ENCODE data around the gene TTBK2.

TTBK2 gene

DNA sequence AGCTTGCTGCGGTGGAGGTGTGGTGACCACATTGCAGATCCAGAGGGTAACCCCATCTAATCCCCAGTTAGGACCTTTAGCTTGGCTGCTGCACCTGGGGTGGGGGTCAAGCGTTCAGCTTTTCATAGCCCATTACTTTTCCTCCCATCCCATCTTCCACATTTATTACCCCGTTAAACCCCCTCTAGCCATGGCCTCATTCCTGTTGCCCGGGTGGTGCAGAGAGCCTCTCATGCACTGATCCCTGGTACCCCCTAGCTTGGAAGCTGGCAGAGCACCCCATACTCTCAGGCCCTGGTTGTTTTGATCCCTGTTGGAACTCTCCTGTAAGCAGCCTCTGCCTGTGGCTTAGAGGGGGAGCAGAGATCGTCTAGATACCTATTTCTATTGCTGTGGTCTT lies 204.5 kb downstream of the TTBK2 start:
- TF ChIP-seq TAF1 (IDR thresholded peaks at IDR 0.05; ENCODE audit: low read depth, low read length): no peak
- no peak for DNase-seq (ENCODE audit: insufficient read length, low spot score)
- FAIRE-seq: no peak

DNA sequence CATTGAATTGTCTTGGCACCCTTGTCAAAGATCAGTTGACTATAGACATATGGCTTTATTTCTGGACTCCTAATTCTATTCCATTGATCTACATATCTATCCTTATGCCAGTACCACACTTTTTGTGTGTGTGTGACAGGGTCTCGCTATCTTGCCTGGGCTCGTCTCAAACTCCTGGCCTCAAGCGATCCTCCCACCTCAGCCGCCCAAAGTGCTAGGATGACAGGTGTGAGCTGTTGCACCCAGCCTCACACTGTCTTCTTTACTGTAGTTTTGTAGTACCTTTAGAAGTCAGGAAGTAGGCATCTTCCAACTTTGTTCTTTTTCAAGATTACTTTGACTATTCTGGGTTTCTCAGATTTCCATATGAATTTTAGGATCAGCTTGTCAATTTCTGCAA lies 208.0 kb downstream of the TTBK2 start:
- peak; percentile 16 for FAIRE-seq
- no peak for TF ChIP-seq TAF1 (IDR thresholded peaks at IDR 0.05; ENCODE audit: low read depth, low read length)
- TF ChIP-seq PAX5 (IDR thresholded peaks at IDR 0.05; ENCODE audit: insufficient read depth, low read length, severe bottlenecking): no peak
- TF ChIP-seq SPI1 (IDR thresholded peaks at IDR 0.05; ENCODE audit: low read depth, low read length): no peak
- TF ChIP-seq POLR2AphosphoS5 (IDR thresholded peaks at IDR 0.05; ENCODE audit: low read depth, low read length): no peak
- TF ChIP-seq POU2F2 (IDR thresholded peaks at IDR 0.05; ENCODE audit: low read depth, low read length): no peak
- TF ChIP-seq POLR2A (IDR thresholded peaks at IDR 0.05; ENCODE audit: low read depth, low read length): no peak
- DNase-seq (ENCODE audit: insufficient read length, low spot score): no peak

- FAIRE-seq (no peak), DNase-seq (ENCODE audit: insufficient read length, low spot score) (no peak)
- TF ChIP-seq POU2F2 (IDR thresholded peaks at IDR 0.05; ENCODE audit: low read depth, low read length) (no peak), POLR2A (IDR thresholded peaks at IDR 0.05; ENCODE audit: low read depth, low read length) (no peak), POLR2AphosphoS5 (IDR thresholded peaks at IDR 0.05; ENCODE audit: low read depth, low read length) (no peak), PAX5 (IDR thresholded peaks at IDR 0.05; ENCODE audit: insufficient read depth, low read length, severe bottlenecking) (no peak), SPI1 (IDR thresholded peaks at IDR 0.05; ENCODE audit: low read depth, low read length) (no peak), TAF1 (IDR thresholded peaks at IDR 0.05; ENCODE audit: low read depth, low read length) (no peak)
Observed at GRCh38 chr15:42711746-42712145, 208.8 kb downstream of the TTBK2 start.

- DNase-seq (ENCODE audit: insufficient read length, low spot score): no peak
- no peak for FAIRE-seq
- TF ChIP-seq SPI1 (IDR thresholded peaks at IDR 0.05; ENCODE audit: low read depth, low read length): no peak
- no peak for TF ChIP-seq PAX5 (IDR thresholded peaks at IDR 0.05; ENCODE audit: insufficient read depth, low read length, severe bottlenecking)
- no peak for TF ChIP-seq POU2F2 (IDR thresholded peaks at IDR 0.05; ENCODE audit: low read depth, low read length)
- TF ChIP-seq TAF1 (IDR thresholded peaks at IDR 0.05; ENCODE audit: low read depth, low read length): no peak
- no peak for TF ChIP-seq POLR2AphosphoS5 (IDR thresholded peaks at IDR 0.05; ENCODE audit: low read depth, low read length)
- TF ChIP-seq POLR2A (IDR thresholded peaks at IDR 0.05; ENCODE audit: low read depth, low read length): no peak
Observed at GRCh38 chr15:42710662-42711061, 209.9 kb downstream of the TTBK2 start.

- no peak for TF ChIP-seq POLR2AphosphoS5 (IDR thresholded peaks at IDR 0.05; ENCODE audit: low read depth, low read length)
- no peak for TF ChIP-seq POLR2A (IDR thresholded peaks at IDR 0.05; ENCODE audit: low read depth, low read length)
- no peak for TF ChIP-seq SPI1 (IDR thresholded peaks at IDR 0.05; ENCODE audit: low read depth, low read length)
- TF ChIP-seq PAX5 (IDR thresholded peaks at IDR 0.05; ENCODE audit: insufficient read depth, low read length, severe bottlenecking): no peak
- TF ChIP-seq POU2F2 (IDR thresholded peaks at IDR 0.05; ENCODE audit: low read depth, low read length): no peak
- no peak for DNase-seq (ENCODE audit: insufficient read length, low spot score)
- FAIRE-seq: no peak
Observed at GRCh38 chr15:42707873-42708544, 212.6 kb downstream of the TTBK2 start.

GRCh38 chr15:42707068-42707467 lies 213.5 kb downstream of the TTBK2 start:
- TF ChIP-seq POLR2A (IDR thresholded peaks at IDR 0.05; ENCODE audit: low read depth, low read length) (no peak), PAX5 (IDR thresholded peaks at IDR 0.05; ENCODE audit: insufficient read depth, low read length, severe bottlenecking) (no peak), POU2F2 (IDR thresholded peaks at IDR 0.05; ENCODE audit: low read depth, low read length) (no peak), SPI1 (IDR thresholded peaks at IDR 0.05; ENCODE audit: low read depth, low read length) (no peak), TAF1 (IDR thresholded peaks at IDR 0.05; ENCODE audit: low read depth, low read length) (no peak), POLR2AphosphoS5 (IDR thresholded peaks at IDR 0.05; ENCODE audit: low read depth, low read length) (no peak)
- FAIRE-seq: no peak
- no peak for DNase-seq (ENCODE audit: insufficient read length, low spot score)

GRCh38 chr15:42705336-42705735 lies 215.2 kb downstream of the TTBK2 start:
- DNase-seq (ENCODE audit: insufficient read length, low spot score) (no peak), FAIRE-seq (no peak)
- TF ChIP-seq TAF1 (IDR thresholded peaks at IDR 0.05; ENCODE audit: low read depth, low read length) (no peak), POLR2A (IDR thresholded peaks at IDR 0.05; ENCODE audit: low read depth, low read length) (no peak), POU2F2 (IDR thresholded peaks at IDR 0.05; ENCODE audit: low read depth, low read length) (no peak), SPI1 (IDR thresholded peaks at IDR 0.05; ENCODE audit: low read depth, low read length) (no peak), PAX5 (IDR thresholded peaks at IDR 0.05; ENCODE audit: insufficient read depth, low read length, severe bottlenecking) (no peak), POLR2AphosphoS5 (IDR thresholded peaks at IDR 0.05; ENCODE audit: low read depth, low read length) (no peak)

DNA sequence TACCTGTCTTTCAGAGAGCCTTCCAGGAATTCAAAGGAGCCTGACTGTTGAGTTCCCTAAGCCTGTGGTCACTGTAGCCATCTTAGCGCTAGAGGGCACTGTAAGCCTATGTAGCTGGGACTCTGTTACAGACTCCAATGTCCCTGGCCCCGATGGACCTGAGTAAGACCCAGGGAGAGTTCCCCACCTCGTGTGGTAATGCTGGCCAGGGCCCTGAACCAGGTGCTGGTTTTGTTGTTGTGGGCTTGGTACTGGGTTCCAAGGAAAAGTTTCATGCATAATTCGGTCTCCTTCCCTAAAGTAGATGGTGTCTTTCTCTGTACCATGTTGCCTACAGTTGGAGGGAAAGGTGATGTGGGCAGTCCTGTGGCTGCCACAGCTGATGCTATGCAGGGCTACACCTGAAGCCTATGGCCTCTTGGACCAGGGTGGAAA lies 216.1 kb downstream of the TTBK2 start:
- peak; percentile 47 for FAIRE-seq
- DNase-seq (ENCODE audit: insufficient read length, low spot score): no peak
- TF ChIP-seq POLR2A (IDR thresholded peaks at IDR 0.05; ENCODE audit: low read depth, low read length): no peak
- TF ChIP-seq TAF1 (IDR thresholded peaks at IDR 0.05; ENCODE audit: low read depth, low read length): no peak
- no peak for TF ChIP-seq PAX5 (IDR thresholded peaks at IDR 0.05; ENCODE audit: insufficient read depth, low read length, severe bottlenecking)
- no peak for TF ChIP-seq SPI1 (IDR thresholded peaks at IDR 0.05; ENCODE audit: low read depth, low read length)
- TF ChIP-seq POLR2AphosphoS5 (IDR thresholded peaks at IDR 0.05; ENCODE audit: low read depth, low read length): no peak
- TF ChIP-seq POU2F2 (IDR thresholded peaks at IDR 0.05; ENCODE audit: low read depth, low read length): no peak

DNA sequence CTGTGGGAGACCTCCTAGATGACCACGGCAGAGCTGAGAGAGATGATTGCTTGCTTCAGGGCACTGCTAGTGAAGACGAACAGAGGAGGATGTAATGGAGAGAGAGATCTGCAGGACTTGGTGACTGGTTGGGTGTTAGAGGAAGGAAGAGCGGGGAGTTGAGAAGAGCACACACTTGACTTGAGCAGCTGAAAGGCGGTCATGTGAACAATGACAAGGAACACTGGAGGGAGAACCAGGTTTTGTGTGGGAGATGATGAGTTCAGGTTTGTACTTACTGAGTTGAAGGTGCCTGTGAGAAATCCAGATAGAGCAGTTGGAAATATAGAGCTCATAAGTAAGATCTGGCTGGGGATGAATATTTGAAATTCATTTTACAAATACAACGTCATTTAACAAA lies 224.0 kb downstream of the TTBK2 start:
- no peak for FAIRE-seq
- TF ChIP-seq POLR2AphosphoS5 (IDR thresholded peaks at IDR 0.05; ENCODE audit: low read depth, low read length): no peak
- no peak for TF ChIP-seq POU2F2 (IDR thresholded peaks at IDR 0.05; ENCODE audit: low read depth, low read length)
- no peak for TF ChIP-seq SPI1 (IDR thresholded peaks at IDR 0.05; ENCODE audit: low read depth, low read length)
- TF ChIP-seq TAF1 (IDR thresholded peaks at IDR 0.05; ENCODE audit: low read depth, low read length): no peak
- no peak for TF ChIP-seq POLR2A (IDR thresholded peaks at IDR 0.05; ENCODE audit: low read depth, low read length)
- no peak for TF ChIP-seq PAX5 (IDR thresholded peaks at IDR 0.05; ENCODE audit: insufficient read depth, low read length, severe bottlenecking)
- no peak for DNase-seq (ENCODE audit: insufficient read length, low spot score)

GRCh38 chr15:42695527-42696071 lies 225.0 kb downstream of the TTBK2 start:
- TF ChIP-seq SPI1 (IDR thresholded peaks at IDR 0.05; ENCODE audit: low read depth, low read length) (no peak), POLR2A (IDR thresholded peaks at IDR 0.05; ENCODE audit: low read depth, low read length) (no peak), PAX5 (IDR thresholded peaks at IDR 0.05; ENCODE audit: insufficient read depth, low read length, severe bottlenecking) (no peak), TAF1 (IDR thresholded peaks at IDR 0.05; ENCODE audit: low read depth, low read length) (no peak), POU2F2 (IDR thresholded peaks at IDR 0.05; ENCODE audit: low read depth, low read length) (no peak), POLR2AphosphoS5 (IDR thresholded peaks at IDR 0.05; ENCODE audit: low read depth, low read length) (no peak)
- DNase-seq (ENCODE audit: insufficient read length, low spot score) (no peak), FAIRE-seq (no peak)

Data from GM12891 (cell line).